GM18511 (cell line): ENCODE measurements around the gene RASSF7.
"Not testable (repeated sequence)": the region's sequence is repeated elsewhere in the genome, so short reads cannot be mapped to it uniquely, and the experiment has no call there.

Experiments
- ATAC-seq: cut with Tn5 transposase; IDR thresholded peaks from one replicate; pipeline ENCODE4 v1.9.1; 2021; ENCODE audit warnings: mild to moderate bottlenecking, moderate library complexity; ENCODE audit not compliant: unreplicated experiment

RASSF7 gene

DNA sequence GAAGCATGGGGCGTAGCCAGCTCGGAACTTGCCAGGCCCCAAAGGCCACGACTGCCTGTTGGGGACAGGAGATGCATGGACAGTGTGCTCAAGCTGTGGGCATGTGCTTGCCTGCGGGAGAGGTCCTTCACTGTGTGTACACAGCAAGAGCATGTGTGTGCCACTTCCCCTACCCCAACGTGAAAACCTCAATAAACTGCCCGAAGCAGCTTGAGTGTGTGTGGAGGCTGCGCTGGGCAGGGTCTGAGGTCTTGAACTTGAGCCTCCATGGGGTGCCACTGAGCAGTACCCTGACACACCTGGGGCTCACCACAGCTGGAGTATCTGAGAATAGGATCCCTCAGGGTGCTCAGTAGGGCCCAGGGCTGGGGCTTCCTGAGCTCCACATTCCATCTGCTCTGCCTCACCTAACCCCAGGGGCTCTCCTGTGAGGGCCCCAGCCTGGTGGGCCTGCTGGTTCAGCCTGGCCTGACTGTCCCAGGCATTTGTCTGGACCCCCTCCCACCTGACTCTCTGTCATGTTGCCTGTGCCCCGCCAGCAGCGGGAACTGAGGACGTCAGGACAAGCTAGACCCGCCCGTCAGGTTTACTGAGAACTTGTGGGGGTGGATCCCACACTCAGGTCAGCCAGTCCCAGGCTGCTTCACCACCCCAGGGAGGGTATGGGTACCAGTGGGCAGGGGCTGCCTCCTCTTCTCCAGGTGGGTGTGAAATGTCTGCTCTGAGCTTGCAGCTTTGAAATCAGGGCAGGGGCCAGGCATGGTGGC is 3.2 kb downstream of the RASSF7 start:
- ATAC-seq, result no peak

GRCh38 chr11:565921-566509 is 5.2 kb downstream of the RASSF7 start:
- ATAC-seq, result no peak

- ATAC-seq, result no peak
These were observed 6.3 kb downstream of the RASSF7 start for GRCh38 chr11:567011-567628.

GRCh38 chr11:567629-568292 is 7.0 kb downstream of the RASSF7 start:
- peak; percentile 5 for ATAC-seq

DNA sequence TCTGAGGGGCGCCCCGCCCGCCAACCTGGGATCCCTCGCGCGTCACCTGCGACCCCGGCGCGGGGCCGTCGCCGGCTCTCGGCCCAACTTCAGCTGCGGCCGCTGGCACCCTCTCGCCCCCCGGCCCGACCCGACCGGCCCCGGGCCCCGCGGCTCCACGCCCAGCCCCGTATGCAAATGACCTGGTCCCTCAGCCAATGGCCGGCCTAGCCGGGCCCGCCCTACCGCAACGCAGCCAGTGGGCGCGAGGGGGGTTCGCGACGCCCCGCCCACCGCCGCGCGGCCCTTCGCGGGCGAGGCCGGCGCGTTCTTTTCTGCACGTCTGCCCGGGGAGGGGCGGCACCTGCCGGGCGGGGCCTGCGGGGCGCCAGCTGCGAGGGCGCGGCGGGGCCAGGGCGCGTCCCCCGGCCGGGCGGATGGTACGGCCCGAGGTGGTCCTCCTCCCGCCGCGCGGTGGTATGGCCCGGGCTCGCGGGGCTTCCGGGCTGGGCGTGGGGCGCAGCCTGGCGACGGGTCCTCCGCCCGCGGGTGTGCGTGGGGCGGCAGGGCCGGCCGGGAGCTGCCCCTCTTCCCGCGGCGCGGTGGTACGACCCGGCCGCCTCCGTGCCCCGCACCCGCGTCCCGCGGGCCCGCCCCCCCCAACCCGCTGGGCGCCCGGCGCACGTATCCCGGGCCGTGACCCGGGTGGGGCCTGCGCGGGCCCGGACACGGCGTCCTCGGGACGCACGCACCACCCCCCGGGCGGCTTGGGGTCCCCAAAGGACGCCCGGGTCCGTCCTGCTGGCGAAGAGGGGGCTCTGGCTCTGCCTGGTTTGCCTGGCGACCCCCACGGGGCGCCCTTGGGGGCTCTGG is 7.8 kb downstream of the RASSF7 start:
- peak; percentile 88 for ATAC-seq

- no peak for ATAC-seq
These were observed 8.6 kb downstream of the RASSF7 start for GRCh38 chr11:569158-569885.

GRCh38 chr11:571802-572185 is 11.0 kb downstream of the RASSF7 start:
- no peak for ATAC-seq

- ATAC-seq, result no peak
These were observed 12.5 kb downstream of the RASSF7 start for GRCh38 chr11:573146-573759.

DNA sequence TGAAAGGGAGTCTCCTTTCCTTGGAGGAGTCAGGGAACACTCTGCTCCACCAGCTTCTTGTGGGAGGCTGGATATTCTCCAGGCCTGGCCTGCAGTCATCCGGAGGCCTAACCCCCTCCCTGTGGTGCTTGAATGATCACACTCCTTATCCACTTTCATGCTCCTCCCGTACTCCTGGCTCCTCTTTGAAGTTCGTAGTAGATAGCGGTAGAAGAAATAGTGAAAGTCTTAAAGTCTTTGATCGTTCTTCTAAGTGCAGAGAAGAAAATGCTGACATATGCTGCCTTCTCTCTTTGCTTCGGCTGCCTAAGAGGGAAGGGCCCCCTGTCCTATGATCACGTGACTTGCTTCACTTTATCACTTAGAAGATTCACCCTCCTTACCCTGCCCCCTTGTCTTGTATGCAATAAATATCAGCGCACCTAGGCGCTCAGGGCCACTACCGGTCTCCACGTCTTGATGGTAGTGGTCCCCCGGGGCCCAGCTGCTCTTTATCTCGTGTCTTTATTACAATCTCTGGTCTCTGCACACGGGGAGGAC is 13.3 kb downstream of the RASSF7 start:
- not testable (repeated sequence) for ATAC-seq

DNA sequence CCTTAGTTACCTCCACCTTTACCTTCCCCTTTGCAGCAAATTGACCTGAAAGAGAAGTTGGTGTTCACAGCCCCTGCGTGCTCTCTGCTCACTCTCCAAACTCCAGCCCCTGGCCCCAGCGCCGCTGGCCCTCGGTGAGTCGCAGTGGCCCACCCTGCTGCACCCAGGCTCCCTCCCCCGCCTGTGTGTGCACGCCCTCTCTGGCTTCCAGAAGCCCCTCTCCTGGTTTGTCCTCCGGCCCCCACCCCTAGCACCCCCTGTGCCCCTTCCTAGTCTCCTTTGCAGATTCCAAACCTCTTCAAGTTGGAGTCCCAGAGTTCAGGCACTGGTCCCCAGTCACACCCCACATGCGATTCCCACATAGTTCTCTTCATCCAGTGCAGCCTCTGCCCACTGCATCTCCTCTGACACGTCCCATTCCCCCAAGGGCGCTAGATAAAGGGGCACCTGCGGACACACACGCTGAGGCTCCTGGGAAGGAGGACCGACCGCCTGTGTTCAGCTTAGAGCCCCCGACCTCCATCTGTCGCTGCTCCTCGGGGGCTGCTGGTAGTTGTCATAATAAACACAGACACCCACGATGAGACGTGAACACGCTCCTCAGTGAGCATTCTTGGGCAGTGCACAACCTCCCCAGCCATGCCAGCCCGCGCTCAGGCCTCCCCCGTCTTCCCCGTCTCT is 14.0 kb downstream of the RASSF7 start:
- ATAC-seq, result peak; percentile 14

- ATAC-seq, result peak; percentile 51
These were observed 14.7 kb downstream of the RASSF7 start for GRCh38 chr11:575313-575995.

DNA sequence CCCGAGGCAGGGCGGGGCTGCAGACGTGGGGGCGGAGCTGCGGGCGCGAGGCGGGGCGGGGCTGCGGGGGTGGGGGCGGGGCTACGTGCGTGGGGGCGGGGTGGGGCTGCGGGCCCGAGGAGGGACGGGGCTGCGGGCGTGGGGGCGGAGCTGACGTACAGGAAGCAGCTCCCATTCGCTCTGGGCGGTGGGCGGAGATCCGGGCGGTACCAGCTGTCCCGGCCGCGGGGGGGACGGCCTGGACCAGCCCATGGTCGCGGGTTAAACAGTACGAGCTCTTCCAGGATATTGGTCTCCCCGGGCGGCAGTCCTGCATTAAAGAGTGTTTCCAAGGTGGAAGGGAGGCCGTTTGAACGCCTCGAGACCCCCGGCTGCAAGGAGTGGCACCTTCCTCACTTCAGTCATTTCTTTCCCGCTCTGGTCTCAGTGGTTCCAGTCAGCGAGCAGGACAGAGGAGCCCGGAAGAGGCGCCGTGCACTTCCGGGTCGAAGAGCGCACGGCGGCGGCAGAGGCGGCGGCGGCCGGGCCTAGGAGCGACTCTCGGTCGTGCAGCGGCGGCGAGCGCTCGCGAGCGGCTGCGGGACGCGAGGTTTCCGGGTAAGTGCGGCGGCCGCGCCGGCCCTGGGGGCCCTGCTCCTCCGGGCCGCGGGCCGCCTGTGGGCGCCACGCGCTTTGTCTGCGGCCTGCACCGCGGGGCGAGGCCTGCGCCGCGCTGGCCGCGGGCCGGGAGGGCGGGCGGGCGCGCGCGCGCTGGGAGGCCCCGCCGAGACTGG is 15.4 kb downstream of the RASSF7 start, which contains the start of gene PHRF1:
PHRF1 (plus strand) TSS at position 475 of the 773 bp plus-strand sequence. CDS start 5,043 bp downstream, outside the sequence.
- ATAC-seq, result peak; percentile 85

DNA sequence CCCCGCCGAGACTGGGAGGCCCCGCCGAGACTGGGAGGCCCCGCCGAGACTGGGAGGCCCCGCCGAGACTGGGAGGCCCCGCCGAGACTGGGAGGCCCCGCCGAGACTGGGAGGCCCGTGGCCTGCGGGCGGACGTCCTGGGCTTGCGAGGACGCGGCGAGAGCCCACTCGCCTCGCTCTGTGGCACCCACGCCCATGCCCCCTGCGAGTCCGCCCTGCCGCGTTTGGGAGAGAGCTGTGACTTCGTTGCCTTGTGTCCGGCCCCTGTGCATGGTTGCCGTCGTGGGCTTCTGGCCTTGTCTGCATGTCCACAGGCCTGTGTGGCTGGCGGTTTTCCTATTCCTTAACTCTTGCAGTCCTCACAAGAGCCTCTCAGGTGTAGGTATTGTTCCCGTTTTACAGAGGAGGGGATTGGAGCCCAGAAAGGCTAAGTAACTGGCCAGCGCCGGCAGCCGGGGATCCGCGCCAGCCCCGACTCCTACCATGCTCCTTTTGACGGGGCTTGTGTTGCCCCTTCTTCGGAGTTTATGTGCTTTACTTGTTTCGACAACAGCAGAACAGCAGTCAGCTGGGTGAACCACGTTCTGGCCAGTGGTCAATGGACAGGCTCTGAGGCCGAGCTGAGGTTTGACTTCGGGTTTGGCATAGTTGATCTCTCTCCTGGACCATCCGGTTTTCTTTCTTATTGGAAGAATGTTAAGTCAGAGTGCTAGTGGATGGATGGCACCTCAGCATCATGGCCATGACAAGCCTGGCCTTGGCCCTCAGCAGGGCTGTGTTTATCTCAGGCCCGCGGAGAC is 16.2 kb downstream of the RASSF7 start:
- ATAC-seq, result no peak

DNA sequence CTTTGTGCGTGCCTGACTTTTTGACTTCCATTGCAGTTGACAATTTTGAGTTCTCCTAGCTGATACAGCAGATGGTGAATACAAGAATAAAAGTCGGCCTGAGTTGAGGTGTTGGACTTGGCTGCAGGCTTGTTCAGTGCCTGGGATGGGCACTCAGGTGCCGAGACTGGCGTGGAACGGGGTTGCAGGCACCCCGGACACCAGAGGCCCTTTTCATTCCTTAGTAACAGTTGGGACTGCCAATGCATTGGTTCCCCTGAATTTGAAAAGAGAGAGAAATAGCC is 16.8 kb downstream of the RASSF7 start:
- no peak for ATAC-seq

DNA sequence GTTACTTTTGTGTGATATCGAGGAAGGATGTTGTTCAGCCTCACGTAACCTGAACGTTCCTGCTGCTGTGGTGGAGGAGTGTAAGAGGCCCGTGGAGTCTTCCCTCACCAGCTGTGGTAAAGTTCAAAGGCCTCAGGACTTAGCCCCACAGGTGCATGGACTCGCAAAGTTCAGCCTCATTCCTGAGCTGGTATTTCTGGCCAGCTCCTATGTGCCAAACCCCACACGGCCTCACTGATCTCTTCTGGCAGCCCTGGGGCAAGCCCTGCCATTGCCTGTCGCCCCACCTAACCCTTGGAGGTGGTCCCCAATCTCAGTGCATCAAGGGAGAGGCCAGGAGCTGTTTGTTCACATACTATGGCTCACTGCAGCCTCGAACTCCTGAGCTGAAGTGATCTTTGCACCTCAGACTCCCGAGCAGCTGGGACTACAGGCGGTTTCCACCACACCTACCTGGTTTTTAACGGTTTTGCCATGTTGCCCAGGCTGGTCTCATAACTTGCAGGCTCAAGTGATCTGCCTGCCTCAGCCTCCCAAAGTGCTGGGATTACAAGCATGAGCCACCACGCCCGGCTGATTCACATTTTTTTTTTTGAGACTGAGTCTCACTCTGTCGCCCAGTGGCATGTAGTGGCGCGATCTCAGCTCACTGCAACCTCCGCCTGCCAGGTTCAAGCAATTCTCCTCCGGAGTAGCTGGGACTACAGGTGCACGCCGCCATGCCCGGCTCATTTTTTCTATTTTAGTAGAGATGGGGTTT is 17.7 kb downstream of the RASSF7 start:
- no peak for ATAC-seq
